Activated B cell treated with CpG ODN at 0.5 μM for 24 hours (primary cell): ENCODE measurements around the gene KCNK13. TPM values are rescaled to one million over a fixed set of nuclear protein-coding genes. Genes with fewer than 3 reads are reported as not detected.

Source experiments
- ATAC-seq: fragments of 200-7000 bp; cut with Tn5 transposase; one replicate; pipeline ENCODE4 v1.10.0; 2021; ENCODE audit warnings: low read depth, mild to moderate bottlenecking, moderate library complexity
- CTCF ChIA-PET: fragments of 350-600 bp; sonication (Branson Sonifier 250); formaldehyde crosslinking; loops from one replicate; lab custom pipeline; 2021; ENCODE audit warnings: antibody characterized with exemption; lab: Charles Lee
- POLR2A ChIA-PET: fragments of 350-600 bp; sonication (Branson Sonifier 250); formaldehyde crosslinking; loops from one replicate; lab custom pipeline; 2021; ENCODE audit warnings: antibody characterized with exemption; lab: Charles Lee
- DNase-seq: peaks from one replicate; pipeline ENCODE4 v3.0.0; 2022
- H3K27ac Mint-ChIP-seq: one replicate; pipeline ENCODE4 v1.8.0; 2020; ENCODE audit warnings: mixed read lengths
- H3K27me3 Mint-ChIP-seq: one replicate; pipeline ENCODE4 v1.8.0; 2021; ENCODE audit warnings: mixed read lengths
- H3K36me3 Mint-ChIP-seq: one replicate; pipeline ENCODE4 v1.8.0; 2021; ENCODE audit warnings: low read depth, mixed read lengths
- H3K4me1 Mint-ChIP-seq: one replicate; pipeline ENCODE4 v1.8.0; 2021; ENCODE audit warnings: mixed read lengths
- H3K4me3 Mint-ChIP-seq: one replicate; pipeline ENCODE4 v1.8.0; 2020; ENCODE audit warnings: mild to moderate bottlenecking, mixed read lengths
- H3K9me3 Mint-ChIP-seq: one replicate; pipeline ENCODE4 v1.8.0; 2020; ENCODE audit warnings: mixed read lengths
- intact Hi-C: fragments of 100-400 bp; cut with micrococcal nuclease; formaldehyde crosslinking; loops from one replicate; pipeline ENCODE4 v1.15.1; 2024
- total RNA-seq: library from RNA; stranded (reverse); gene quantifications from 2 replicates; pipeline ENCODE4 v1.2.3, GENCODE V29; 2022
- TF ChIP-seq, protein P1 (sequence below): fragments of 200-600 bp; IDR thresholded peaks from one replicate; pipeline ENCODE4 v1.8.0; 2022; ENCODE audit warnings: antibody characterized with exemption, mild to moderate bottlenecking

The KCNK13 gene
- total RNA-seq, 1 donor from 2014 or later = not detected

DNA sequence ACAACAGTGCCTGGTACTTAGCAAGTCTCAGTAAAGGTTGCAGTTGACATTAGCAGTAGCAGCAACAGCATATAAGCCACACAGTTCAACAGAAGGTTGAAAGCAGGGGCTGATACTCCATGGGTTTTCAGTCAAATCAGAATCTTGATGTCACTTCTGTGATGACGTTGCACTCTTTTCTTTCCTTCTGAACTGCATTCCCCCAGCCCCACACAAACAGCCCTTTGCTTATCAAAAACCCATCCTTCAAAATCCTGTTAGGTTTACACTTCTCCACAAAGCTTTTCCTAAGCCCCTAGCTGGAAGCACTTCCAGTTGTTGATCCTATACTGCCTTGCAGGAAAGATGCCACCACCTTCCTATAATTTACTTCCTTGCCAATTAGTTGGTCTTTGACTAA, 34.0 kb upstream of the KCNK13 start:
- H3K27me3 Mint-ChIP-seq = no peaks in the 10 kb centered on the region
- DNase-seq (no peak), ATAC-seq (no peak)
- no peaks in the 10 kb centered on the region for H3K4me1 Mint-ChIP-seq
- TF ChIP-seq, protein P1, sequence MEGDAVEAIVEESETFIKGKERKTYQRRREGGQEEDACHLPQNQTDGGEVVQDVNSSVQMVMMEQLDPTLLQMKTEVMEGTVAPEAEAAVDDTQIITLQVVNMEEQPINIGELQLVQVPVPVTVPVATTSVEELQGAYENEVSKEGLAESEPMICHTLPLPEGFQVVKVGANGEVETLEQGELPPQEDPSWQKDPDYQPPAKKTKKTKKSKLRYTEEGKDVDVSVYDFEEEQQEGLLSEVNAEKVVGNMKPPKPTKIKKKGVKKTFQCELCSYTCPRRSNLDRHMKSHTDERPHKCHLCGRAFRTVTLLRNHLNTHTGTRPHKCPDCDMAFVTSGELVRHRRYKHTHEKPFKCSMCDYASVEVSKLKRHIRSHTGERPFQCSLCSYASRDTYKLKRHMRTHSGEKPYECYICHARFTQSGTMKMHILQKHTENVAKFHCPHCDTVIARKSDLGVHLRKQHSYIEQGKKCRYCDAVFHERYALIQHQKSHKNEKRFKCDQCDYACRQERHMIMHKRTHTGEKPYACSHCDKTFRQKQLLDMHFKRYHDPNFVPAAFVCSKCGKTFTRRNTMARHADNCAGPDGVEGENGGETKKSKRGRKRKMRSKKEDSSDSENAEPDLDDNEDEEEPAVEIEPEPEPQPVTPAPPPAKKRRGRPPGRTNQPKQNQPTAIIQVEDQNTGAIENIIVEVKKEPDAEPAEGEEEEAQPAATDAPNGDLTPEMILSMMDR = no peak
- no peak overlapping the region for H3K4me3 Mint-ChIP-seq
- peaks cover 4% of the 10 kb centered on the region for H3K9me3 Mint-ChIP-seq
- POLR2A ChIA-PET = no interaction called here
- intact Hi-C loops = no loop called here
- CTCF ChIA-PET = no interaction called here
- no peak overlapping the region for H3K27ac Mint-ChIP-seq
- peaks cover 69% of the 10 kb centered on the region for H3K36me3 Mint-ChIP-seq

DNA sequence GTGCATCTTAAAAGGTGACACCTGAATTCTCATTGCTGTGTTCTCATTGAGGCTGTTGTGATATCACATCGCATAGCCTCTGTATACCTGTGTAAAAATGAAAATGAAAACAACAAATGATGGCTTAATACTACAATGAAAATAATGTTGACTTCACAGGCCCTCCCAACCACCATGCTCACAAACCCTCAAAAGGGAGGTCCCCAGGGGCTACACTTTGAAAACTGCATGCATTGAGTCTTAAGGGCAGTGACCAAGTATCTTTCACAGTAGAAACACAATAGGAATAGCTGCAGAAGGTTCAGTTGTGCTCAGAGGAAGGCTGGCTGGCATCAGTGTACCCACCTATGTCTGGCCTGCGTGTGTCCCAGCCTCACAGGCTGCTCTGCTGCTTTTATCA, 27.6 kb upstream of the KCNK13 start:
- CTCF ChIA-PET = no interaction called here

DNA sequence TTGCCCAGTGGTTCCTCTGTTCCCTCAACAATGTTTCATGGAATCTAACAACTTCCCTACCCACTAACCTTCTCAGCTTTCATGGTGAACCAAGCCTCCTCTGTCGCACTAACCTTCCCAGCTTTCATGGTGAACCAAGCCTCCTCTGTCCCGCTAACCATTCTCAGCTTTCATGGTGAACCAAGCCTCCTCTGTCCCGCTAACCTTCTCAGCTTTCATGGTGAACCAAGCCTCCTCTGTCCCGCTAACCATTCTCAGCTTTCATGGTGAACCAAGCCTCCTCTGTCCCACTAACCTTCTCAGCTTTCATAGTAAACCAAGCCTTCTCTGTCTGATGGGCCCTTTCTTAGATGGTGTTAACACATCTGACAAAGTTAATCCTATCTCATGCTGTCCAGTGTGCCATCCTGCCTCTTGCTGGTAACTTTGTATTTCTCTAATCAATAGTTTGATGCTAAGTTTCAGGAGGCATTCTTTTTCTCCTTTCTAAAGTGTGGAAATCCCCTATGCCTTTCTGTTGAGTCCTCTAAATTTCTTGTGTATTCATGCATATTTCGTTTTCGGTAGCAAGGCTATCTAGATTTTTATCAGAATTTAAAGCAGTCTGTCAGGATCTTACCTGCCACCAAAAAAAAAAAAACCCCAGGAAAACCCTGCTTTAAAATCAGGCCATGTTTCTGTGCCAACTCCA, 26.8 kb upstream of the KCNK13 start:
- Mint-ChIP-seq H3K36me3 (peaks cover 81% of the 10 kb centered on the region), H3K27ac (no peak overlapping the region), H3K4me3 (no peak overlapping the region), H3K9me3 (no peaks in the 10 kb centered on the region), H3K4me1 (no peaks in the 10 kb centered on the region), H3K27me3 (no peaks in the 10 kb centered on the region)
- TF ChIP-seq, protein P1 = no peak
- CTCF ChIA-PET = no interaction called here
- no peak for ATAC-seq
- POLR2A ChIA-PET = no interaction called here
- no peak for DNase-seq
- intact Hi-C loops = no loop called here

More for the DNA sequence above, 27.6 kb upstream of the KCNK13 start:
- peaks cover 72% of the 10 kb centered on the region for H3K36me3 Mint-ChIP-seq
- TF ChIP-seq, protein P1 = no peak
- intact Hi-C loops = no loop called here
- POLR2A ChIA-PET = no interaction called here
- H3K4me3 Mint-ChIP-seq = no peak overlapping the region
- H3K27ac Mint-ChIP-seq = no peak overlapping the region
- H3K27me3 Mint-ChIP-seq = no peaks in the 10 kb centered on the region
- DNase-seq (no peak), ATAC-seq (no peak)
- H3K4me1 Mint-ChIP-seq = no peaks in the 10 kb centered on the region
- no peaks in the 10 kb centered on the region for H3K9me3 Mint-ChIP-seq

DNA sequence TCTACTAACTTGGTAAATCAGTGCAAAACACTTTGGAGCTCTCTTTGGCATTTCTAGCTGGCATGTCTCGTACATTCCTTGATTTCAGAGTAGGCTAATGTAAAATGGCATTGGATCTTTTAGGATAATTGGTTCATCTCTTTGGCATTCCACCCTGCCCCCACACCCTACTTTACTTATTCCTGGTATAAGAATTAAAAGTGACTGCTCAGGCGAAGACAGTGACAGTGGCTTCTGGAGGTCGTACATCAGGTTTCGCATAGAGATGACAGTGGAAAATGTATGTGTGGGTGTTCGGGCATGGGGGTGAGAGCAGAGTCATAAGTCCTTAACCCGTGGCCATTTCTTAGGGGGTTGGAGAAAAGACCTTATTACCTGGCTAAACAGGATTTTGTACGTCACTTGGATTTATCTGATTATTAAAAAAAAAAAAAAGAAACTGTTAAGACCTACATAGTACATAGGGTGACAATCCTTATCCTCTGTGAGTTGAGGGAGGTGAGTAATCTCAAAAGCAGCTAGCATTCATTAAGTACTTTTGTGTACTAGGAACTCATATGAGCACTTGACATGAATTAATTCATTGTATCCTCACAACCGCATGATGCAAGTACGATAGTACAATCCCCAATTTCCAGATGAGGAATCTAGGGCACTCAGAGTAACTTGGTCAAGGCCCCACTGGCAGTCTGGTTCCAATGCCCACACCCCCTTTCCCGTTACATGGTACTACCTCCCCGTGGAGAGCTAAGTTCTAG, 22.4 kb upstream of the KCNK13 start:
- Mint-ChIP-seq H3K27me3 (no peaks in the 10 kb centered on the region), H3K27ac (no peak overlapping the region), H3K4me3 (no peak overlapping the region), H3K4me1 (no peaks in the 10 kb centered on the region), H3K36me3 (peaks cover 86% of the 10 kb centered on the region), H3K9me3 (no peaks in the 10 kb centered on the region)
- CTCF ChIA-PET = no interaction called here
- POLR2A ChIA-PET = no interaction called here
- TF ChIP-seq, protein P1 = no peak
- intact Hi-C loops = no loop called here
- ATAC-seq (no peak), DNase-seq (no peak)

DNA sequence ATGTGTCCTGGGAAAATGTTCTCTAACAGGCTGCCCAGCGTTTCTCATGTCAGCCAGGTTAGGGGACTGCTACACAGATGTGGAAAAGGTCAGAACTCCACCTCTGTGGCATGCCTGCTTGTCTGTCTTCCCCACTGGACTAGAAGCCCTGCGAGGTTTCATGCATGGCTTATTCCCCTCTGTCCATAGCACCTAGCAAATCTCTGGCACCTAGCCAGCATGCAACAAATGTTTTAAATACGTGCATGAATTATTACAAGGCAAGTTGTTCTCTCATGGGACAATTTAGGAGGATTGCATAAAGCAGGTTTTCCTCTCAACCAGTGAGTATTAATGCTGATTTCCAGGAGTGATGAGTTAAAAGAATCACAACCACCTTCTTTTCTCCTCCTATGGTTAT, 21.4 kb upstream of the KCNK13 start:
- peaks cover 85% of the 10 kb centered on the region for H3K36me3 Mint-ChIP-seq
- ChIA-PET CTCF (no interaction called here), POLR2A (no interaction called here)
- H3K4me1 Mint-ChIP-seq = no peaks in the 10 kb centered on the region
- H3K27me3 Mint-ChIP-seq = no peaks in the 10 kb centered on the region
- DNase-seq (no peak), ATAC-seq (no peak)
- no peak overlapping the region for H3K27ac Mint-ChIP-seq
- no peak overlapping the region for H3K4me3 Mint-ChIP-seq
- no peaks in the 10 kb centered on the region for H3K9me3 Mint-ChIP-seq
- intact Hi-C loops = no loop called here
- TF ChIP-seq, protein P1 = no peak
